Left lung (tissue), 10 donors: ENCODE measurements around the gene BTBD9. TPM values are rescaled to one million over a fixed set of nuclear protein-coding genes. Genes with fewer than 3 reads are reported as not detected.

Source experiments
- ATAC-seq: fragments of 200-7000 bp; cut with Tn5 transposase; one replicate; pipeline ENCODE4 v1.9.1; 2020; ENCODE audit warnings: moderate library complexity
- DNase-seq, 4 donors: peaks; one replicate each; pipeline ENCODE4 v3.0.0-alpha.2; 2013 to 2020
- H3K27ac ChIP-seq, 2 donors: fragments of 200-600 bp; sonication (generic) in 1 of 2; one replicate each; pipeline versions ENCODE4 v1.5.0 to v1.8.0; 2020 to 2021
- H3K27me3 ChIP-seq, 2 donors: fragments of 200-600 bp; sonication (generic) in 1 of 2; one replicate each; pipeline versions ENCODE4 v1.5.0 to v1.8.0; 2020 to 2021
- H3K36me3 ChIP-seq, 2 donors: fragments of 200-600 bp; sonication (generic) in 1 of 2; one replicate each; pipeline versions ENCODE4 v1.5.0 to v1.8.0; 2020 to 2021
- H3K4me1 ChIP-seq, 2 donors: fragments of 200-600 bp; one replicate each; pipeline ENCODE4 v1.8.0; 2021
- H3K4me3 ChIP-seq, 2 donors: fragments of 200-600 bp; sonication (generic) in 1 of 2; one replicate each; pipeline versions ENCODE4 v1.5.0 to v1.8.0; 2020 to 2021; ENCODE audit warnings: mild to moderate bottlenecking in 1 of 2
- H3K9me3 ChIP-seq, 2 donors: fragments of 200-600 bp; sonication (generic) in 1 of 2; one replicate each; pipeline versions ENCODE4 v1.5.0 to v1.8.0; 2020 to 2021
- CTCF ChIP-seq, 2 donors: fragments of 200-600 bp; sonication (generic) in 1 of 2; IDR thresholded peaks; one replicate each; pipeline versions ENCODE4 v1.5.0 to v1.8.0; 2021; ENCODE audit warnings: antibody characterized with exemption in 2 of 2
- intact Hi-C, 2 donors: fragments of 100-400 bp; cut with DNase I; formaldehyde crosslinking; loops; one replicate each; pipeline versions ENCODE4 v1.11.2 to v1.14.2; 2022
- polyA plus RNA-seq, 6 donors: library from polyadenylated mRNA; unstranded; fragments of 120-200 nt; gene quantifications; one replicate each; pipeline ENCODE4 v1.2.1, GENCODE V29; 2013; ENCODE audit not compliant: insufficient read length in 6 of 6
- total RNA-seq, 2 donors: library from RNA; stranded (reverse); fragmentation: NEBNext Ultra II Directional; extraction: Animal tissue kit (Norgen Biotek cat#: 25700); gene quantifications; one replicate each; pipeline ENCODE4 v1.2.1, GENCODE V29; 2021
- donor health status: DM: no; HTN: yes; CAD: no.
- donor health status: DM: no; HTN: no; CAD: no.

Gene BTBD9
- total and polyA plus RNA-seq, 8 donors, result 14.2 to 44.0 (median 16.0) TPM

GRCh38 chr6:38146734-38147027 is 493.0 kb downstream of the BTBD9 start:
- no peak for TF ChIP-seq CTCF (IDR thresholded peaks at IDR 0.05)
- Histone ChIP-seq H3K9me3 (no peaks in the 10 kb centered on the region), H3K27ac (no peak overlapping the region), H3K4me1 (peaks cover 3 to 37% of the 10 kb centered on the region in 2 donors), H3K36me3 (peaks cover 0 to 24% of the 10 kb centered on the region in 2 donors), H3K27me3 (no peaks in the 10 kb centered on the region), H3K4me3 (no peak overlapping the region)
- DNase-seq, result no peak
- no peak for ATAC-seq
- intact Hi-C loops, result no loop called here

- ATAC-seq, result no peak
- no peak for DNase-seq
- Histone ChIP-seq H3K36me3 (peaks cover 0 to 19% of the 10 kb centered on the region in 2 donors), H3K27ac (no peak overlapping the region), H3K4me1 (peaks cover 3 to 37% of the 10 kb centered on the region in 2 donors), H3K4me3 (no peak overlapping the region), H3K9me3 (no peaks in the 10 kb centered on the region), H3K27me3 (no peaks in the 10 kb centered on the region)
- intact Hi-C loops, result no loop called here
- TF ChIP-seq CTCF (IDR thresholded peaks at IDR 0.05), result no peak
These were observed 493.6 kb downstream of the BTBD9 start for GRCh38 chr6:38146021-38146733.

GRCh38 chr6:38144365-38144945 is 495.3 kb downstream of the BTBD9 start:
- intact Hi-C loops, result no loop called here
- DNase-seq (no peak), ATAC-seq (no peak)

GRCh38 chr6:38143191-38144150 is 496.3 kb downstream of the BTBD9 start:
- intact Hi-C loops, result no loop called here
- H3K4me3 ChIP-seq, result no peak overlapping the region
- H3K27ac ChIP-seq, result no peak overlapping the region
- H3K4me1 ChIP-seq, result peaks cover 0 to 23% of the 10 kb centered on the region in 2 donors
- peaks cover 0 to 13% of the 10 kb centered on the region in 2 donors for H3K36me3 ChIP-seq
- DNase-seq (peak in 1 of 4 donors; percentile 32), ATAC-seq (no peak)
- H3K27me3 ChIP-seq, result no peaks in the 10 kb centered on the region
- no peaks in the 10 kb centered on the region for H3K9me3 ChIP-seq
- TF ChIP-seq CTCF (IDR thresholded peaks at IDR 0.05), result no peak

More at GRCh38 chr6:38144365-38144945, 495.3 kb downstream of the BTBD9 start:
- Histone ChIP-seq H3K27me3 (no peaks in the 10 kb centered on the region), H3K4me3 (no peak overlapping the region), H3K27ac (no peak overlapping the region), H3K36me3 (peaks cover 0 to 13% of the 10 kb centered on the region in 2 donors), H3K4me1 (peaks cover 0 to 31% of the 10 kb centered on the region in 2 donors), H3K9me3 (no peaks in the 10 kb centered on the region)
- TF ChIP-seq CTCF (IDR thresholded peaks at IDR 0.05), result no peak
